Fibroblast of mammary gland (primary cell): ENCODE measurements around the gene PXYLP1.

Experiments used
- DNase-seq: peaks from one replicate; pipeline ENCODE4 v3.0.0-alpha.2; 2010; ENCODE audit warnings: low read depth
- H3K4me3 ChIP-seq: 2 replicates; pipeline ENCODE4 v1.5.1; 2011; ENCODE audit warnings: low read depth, mild to moderate bottlenecking, low read length, moderate library complexity; ENCODE audit not compliant: control insufficient read depth
- TF ChIP-seq, protein P1 (sequence below): conservative IDR thresholded peaks from 2 replicates; pipeline ENCODE4 v1.5.1; 2011; ENCODE audit warnings: low read depth, low read length, inconsistent platforms; ENCODE audit not compliant: control insufficient read depth, insufficient read depth

PXYLP1 gene

DNA sequence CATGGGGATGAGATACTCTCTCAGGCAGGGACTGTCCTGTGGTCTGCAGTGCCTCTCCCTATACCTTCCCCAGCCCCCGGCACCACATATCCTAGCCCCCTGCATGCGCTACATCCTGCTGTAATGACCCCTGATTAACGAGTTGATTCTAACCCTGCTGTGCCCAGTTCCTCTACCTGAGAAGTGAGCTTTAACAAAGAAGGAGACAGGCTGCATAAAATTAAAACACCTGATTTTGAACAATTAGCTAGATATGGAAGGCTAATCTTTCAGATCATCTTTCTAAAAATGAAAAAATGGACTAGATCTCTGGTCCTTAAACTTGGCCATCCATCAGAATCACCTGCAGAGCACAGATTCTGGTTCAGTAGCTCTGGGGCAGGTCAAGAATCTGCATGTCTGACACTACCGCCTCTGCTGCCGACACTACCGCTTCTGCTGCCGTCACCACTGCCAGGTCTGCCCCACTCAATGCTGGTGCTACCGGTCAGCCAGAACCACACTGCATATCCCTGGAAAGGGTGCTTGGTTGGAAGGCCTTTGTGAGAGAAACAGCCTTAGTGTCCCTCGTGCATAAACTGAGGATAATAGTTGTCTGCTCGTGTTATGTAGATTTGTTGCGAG is 103.1 kb downstream of the PXYLP1 start:
- TF ChIP-seq, protein P1, sequence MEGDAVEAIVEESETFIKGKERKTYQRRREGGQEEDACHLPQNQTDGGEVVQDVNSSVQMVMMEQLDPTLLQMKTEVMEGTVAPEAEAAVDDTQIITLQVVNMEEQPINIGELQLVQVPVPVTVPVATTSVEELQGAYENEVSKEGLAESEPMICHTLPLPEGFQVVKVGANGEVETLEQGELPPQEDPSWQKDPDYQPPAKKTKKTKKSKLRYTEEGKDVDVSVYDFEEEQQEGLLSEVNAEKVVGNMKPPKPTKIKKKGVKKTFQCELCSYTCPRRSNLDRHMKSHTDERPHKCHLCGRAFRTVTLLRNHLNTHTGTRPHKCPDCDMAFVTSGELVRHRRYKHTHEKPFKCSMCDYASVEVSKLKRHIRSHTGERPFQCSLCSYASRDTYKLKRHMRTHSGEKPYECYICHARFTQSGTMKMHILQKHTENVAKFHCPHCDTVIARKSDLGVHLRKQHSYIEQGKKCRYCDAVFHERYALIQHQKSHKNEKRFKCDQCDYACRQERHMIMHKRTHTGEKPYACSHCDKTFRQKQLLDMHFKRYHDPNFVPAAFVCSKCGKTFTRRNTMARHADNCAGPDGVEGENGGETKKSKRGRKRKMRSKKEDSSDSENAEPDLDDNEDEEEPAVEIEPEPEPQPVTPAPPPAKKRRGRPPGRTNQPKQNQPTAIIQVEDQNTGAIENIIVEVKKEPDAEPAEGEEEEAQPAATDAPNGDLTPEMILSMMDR, result no peak
- no peak for DNase-seq
- no peak overlapping the region for H3K4me3 ChIP-seq

- H3K4me3 ChIP-seq, result no peak overlapping the region
- DNase-seq, result peak; percentile 66
- TF ChIP-seq, protein P1, result no peak
Measured at GRCh38 chr3:141335531-141336061, 104.0 kb downstream of the PXYLP1 start.

DNA sequence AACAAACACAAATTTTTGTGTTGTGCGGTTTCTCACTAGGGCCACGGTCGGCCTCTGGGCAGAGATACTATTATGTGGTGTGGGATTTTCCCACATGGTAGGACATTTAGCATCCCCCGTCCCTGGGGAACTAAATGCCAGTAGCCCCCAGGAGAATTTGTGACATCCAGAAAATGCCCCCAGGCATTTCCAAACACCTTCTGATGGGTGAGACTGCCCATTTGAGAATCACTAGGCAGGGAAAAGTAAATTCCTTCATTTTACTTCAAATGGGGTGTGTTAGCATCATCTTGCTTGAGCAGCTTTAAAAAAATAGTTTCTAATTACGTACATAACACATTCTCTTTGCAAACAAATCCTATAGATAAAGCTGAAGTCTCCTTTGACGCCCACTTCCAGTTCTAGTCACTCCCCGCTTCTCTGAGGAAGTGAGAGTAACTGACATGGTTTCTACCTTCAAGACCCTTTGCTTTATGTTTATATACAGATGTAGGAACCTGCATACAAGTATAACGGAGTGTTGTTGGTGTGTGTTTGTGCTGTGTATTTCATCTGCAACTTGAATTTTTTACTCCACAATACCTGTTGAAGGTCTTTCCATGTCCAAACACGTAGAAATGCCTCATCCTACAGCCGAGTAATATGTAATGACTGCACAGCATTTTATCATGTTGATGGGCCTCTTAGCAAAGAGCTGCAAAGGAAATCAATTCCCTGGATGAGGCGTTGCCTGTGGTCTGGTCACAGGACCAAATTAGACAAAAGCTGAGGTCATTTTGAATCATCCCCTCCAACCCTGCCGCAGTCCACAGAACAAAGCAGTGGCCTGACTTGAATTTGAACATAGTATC is 105.3 kb downstream of the PXYLP1 start:
- DNase-seq, result peak; percentile 95
- no peak overlapping the region for H3K4me3 ChIP-seq

GRCh38 chr3:141337523-141337854 is 105.9 kb downstream of the PXYLP1 start:
- DNase-seq, result no peak
- H3K4me3 ChIP-seq, result no peak overlapping the region
- TF ChIP-seq, protein P1, result no peak

More for the DNA sequence above, 105.3 kb downstream of the PXYLP1 start:
- TF ChIP-seq, protein P1, result no peak

DNA sequence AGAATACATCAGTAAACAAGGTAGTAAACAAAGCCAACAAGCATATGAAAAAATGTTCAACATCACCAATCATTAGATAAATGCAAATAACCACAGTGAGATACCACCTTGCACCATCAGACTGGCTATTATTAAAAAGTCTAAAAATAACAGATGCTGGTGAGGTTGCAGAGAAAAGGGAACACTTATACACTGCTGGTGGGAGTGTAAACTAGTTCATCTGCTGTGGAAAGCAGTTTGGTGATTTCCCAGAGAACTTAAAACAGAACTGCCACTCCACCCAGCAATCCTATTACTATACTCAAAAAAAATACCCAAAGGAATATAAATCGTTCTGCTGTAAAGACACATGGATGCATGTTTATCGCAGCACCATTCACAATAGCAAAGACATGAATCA is 106.4 kb downstream of the PXYLP1 start:
- H3K4me3 ChIP-seq, result no peak overlapping the region
- no peak for DNase-seq
- TF ChIP-seq, protein P1, result no peak

- TF ChIP-seq, protein P1, result no peak
- DNase-seq, result no peak
Measured at GRCh38 chr3:141338881-141339280, 107.3 kb downstream of the PXYLP1 start.

More at GRCh38 chr3:141338881-141339280, 107.3 kb downstream of the PXYLP1 start:
- no peak overlapping the region for H3K4me3 ChIP-seq
